NCI-H187 treated with DMSO at 0.1 percent for 48 hours (cell line): ENCODE data around the gene GALNT10.

Experiments used
- DNase-seq: peaks from one replicate; lab custom pipeline; 2025; lab: John Stamatoyannopoulos, UW

The GALNT10 gene

DNA sequence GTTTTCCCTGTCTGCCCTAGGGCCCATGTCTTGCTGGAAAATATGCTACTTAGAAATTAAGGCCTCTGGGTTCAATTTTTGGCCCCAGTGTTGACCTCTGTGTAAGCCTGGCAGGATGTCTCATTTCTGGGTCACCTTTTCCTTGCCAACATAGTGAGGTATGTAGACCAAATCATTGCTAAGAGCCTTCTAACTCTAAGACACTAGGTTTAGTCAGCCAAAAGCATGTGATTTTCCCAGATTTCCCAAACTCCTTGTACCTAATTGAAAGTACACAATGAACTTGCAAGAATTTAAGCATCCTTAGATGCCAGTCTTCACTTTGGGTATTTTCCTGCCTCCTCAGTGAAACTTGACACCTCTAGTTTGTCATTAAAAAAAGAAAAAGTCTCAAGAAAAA lies 77.0 kb downstream of the GALNT10 start:
- no peak for DNase-seq

DNA sequence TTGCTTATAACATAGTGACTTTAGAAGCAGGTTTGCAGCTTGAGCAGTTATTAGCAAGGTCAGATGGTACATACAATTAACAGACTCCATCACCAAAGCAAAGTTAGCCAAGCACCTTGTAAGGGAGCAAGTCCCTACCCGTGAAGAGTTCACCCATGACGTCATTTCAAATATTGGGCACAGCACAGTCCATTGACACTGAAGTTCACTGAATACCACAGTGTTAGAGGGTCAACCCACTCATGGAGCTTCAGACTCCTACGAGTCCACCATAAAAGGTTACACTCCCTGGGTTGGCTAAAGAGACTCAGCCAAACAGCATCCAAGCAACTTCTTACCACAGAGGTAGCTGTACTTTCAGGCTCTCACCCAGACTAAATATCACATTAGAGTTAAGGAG lies 77.5 kb downstream of the GALNT10 start:
- DNase-seq: no peak

DNA sequence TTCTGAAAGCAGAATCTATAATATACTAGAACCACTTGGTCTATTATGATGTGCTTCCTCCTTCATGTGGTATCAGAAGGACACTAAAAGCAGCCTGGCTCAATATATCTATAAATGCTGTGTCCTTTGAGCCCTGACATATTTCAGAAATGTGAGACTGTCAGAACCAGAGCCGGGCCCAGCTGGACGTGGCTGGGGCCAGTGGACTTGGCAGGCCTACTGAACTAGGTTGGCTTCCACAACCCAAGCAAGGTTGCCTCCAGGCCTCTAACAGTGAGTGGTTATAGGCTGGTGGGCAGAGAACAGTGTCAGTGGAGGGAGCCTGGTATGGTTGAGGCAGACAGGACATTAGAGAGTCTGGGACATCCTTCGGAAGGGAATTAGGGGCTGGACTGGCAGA lies 78.9 kb downstream of the GALNT10 start:
- no peak for DNase-seq

DNA sequence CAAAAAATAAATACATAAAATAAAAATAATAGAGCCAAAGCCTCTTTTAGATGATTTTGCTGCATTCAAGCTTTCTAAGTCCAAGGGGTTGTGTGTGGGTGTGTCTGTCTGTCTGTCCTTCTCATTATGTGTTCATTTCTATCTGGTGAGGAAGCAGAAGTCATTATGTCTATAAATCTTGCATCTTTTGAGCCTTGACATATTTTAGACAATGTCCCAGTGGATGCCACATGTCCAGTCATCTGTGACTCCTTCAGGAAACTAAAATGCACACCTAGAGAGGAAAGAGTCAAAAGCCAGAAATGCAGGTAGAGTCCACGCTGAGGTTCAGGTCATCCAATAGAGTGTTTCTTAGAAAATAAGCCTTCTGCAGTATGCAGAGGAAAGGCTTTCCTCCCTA lies 80.9 kb downstream of the GALNT10 start:
- no peak for DNase-seq

DNA sequence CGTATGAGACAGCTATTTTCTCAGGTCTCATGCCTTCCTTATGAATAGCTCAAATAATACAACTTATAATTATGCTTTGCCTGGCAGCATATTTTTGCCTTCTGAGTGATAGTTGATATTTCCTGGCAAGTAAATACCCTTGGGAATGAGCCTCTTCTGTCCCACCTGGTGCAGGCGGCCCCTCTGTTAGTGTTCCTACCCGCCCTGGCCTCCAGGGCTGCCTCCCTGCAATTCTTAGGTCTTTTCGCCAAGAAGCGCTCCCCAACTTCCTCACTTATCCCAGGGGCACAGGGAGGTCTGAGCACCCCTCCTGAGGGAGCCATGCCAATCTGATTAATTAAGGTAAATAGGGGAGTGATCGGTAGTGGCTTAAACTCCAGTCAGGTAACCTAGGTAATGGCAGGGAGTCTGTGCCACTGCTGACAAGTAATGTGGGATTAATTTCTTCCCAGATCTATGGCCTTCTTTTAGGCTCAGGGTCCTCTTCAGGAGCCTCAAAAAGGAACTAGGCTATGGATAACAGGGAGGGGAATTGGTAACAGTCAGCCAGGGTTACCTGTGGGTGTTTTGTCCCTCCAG lies 81.5 kb downstream of the GALNT10 start:
- no peak for DNase-seq

DNA sequence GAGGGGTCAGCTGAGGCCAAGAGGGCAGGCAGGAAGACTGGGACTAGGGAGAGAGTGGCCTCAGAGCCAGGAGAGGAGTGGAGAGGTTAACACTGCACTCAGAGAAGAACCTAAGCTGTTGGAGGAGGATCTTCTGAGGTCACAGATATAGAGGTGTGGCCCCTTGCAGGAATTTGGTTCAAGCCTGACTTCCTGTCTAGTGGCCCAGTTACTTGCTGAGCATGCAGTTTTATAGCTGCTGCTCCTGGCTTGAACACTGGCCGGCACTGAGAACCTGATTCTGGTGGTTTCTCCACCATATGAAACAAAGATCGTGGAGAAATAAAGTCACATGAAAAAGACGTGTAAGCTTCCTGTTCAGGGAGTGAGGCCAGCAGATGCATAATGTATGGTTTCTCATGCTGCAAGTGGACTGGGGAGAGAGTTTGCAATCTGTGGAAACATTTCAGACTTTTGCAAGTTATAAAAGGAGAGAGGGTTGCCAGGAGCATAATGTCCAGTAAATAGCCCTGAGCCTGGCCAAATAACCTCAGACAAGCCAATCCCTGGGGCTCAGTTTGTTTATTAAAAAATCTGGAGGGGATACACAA lies 82.6 kb downstream of the GALNT10 start:
- DNase-seq: no peak

DNA sequence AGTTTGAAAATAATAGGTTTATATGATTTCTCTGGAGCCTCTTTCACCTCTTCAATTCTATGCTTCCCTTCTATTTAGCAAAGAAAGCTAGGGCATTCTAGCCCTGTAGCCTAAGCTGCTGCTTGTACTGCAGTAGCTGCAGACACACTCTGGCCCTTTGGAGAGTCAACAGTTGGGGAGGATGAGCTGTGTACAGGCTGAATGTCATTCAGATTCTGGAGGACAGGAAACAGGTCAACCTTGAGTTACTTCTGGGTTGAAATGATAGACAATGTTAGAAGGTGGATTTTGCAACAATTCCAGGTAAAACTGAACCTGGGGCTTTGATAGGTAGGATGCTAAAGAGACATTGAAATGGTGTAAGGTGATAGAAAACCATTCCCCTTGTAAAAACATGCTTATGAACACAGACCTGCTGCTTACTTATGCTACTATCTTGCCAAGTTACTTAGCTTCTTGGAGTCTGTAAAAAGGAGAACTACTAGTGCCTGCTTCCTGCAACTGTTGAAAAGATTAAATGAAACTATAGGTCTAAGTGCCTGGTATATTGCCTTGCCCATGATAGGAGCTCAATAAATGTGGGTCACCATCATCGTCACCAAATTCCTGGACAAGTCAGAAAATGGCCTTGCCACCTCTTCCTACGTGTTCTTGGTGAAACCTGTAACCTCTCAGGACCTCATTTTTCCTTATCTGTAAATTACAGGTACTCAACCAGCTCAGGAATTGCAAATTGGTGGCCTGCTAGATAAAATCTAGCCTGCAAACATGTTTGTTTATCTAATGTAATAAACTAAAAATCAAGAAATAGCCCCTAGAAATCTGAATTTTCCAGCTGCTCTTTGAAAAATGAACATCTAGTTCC lies 83.7 kb downstream of the GALNT10 start:
- no peak for DNase-seq

DNA sequence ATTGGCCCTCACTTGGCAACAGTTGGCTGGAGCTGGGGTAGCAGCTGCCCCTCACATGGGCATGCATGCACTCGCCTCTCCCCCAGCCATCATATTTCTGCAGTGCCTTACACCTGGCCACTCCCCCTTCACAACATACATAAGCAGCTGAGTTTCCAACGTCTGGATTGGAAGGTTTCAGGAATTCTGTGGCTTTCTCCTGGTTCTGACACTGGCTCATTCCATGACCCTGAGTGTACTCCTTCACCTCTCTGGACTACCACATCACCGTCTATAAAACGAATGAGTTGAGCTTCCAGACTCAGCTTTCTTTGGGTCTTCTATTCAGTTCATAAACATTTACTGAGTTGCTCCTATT lies 84.3 kb downstream of the GALNT10 start:
- DNase-seq: no peak

DNA sequence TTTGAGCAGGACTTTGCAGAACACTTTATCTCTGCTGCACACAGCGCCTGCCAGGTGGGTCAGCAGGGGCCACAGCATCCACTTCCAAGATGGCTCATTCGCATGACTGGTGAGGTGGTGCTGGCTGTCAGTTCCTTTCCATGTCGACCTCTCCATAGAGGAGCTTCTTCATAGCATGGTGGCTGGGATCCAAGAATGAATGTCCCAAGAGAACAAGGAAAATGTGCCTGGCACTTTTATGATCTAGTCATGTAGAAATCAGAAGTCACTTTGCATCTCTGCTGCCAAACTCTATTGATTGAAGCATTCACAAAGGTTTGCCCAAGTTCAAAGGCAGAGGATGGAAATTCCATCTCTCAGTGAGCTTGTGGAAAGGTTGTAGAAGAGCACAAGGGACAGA lies 85.0 kb downstream of the GALNT10 start:
- no peak for DNase-seq

DNA sequence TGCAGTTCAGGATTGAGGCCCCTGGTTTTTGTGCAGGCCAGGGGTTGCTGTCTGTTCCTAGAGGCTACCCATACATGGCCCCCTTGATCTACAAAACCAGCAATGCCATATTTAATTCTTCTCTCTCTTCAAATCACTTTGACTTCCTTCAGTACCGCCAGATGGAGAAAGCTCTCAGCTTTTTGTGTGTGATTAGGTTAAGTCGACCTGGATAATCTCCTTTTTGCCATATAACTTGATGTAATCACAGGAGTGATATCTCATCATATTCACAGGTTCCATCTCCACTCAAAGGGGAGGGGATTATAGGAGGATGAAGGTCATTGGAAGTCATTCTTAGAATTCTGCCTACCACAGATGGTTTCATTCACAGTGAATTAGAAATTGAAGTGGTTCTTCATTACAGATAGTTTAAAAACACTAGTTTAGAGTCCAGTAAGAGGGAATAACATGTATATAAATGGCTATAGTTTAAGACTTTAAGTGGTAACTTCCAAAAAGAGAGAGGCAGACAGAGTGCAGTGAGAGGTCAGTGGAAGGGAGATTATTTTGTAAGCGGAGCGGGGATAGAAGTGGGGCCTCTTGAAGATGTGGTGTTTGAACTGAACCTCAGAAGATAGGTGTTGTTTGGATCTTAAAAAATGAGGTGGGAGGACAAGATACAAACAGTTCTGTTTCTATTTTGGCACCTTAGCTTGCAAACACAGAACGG lies 85.9 kb downstream of the GALNT10 start:
- DNase-seq: no peak

DNA sequence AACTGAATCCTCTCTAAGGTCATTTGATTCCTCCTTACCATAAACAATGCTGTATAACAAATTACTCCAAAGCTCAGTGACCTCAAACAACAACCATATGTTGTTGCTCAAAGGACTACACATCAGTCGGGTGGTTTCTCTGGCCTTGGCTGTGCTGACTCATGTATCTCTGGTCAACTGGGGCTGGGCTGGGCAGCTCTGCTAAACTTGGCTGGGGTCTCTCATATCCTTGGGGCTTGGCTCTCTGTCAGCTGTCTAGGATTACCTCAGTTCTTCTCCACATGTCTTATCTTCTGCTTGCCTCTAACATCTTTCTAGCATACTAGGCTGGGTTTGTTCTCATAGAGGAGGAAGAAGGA lies 86.4 kb downstream of the GALNT10 start:
- no peak for DNase-seq

DNA sequence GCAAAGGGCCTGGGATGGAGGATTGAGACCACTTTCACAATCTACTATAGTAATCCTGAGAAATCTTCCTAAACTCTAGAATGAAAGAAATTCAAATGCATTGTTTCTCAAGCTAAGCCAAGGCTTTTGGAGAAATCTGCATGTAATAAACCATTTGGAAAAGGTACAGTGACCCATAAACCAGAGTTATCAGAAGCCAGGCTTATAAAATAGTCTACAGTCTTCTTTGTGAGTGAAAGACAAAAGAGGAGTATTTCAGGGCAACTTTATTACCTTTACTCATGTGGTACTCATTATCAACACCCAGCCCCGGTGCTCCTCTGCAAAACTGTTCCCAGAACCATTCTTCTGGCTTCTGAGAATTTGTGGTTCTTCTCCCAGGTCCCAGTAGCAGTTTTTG lies 87.0 kb downstream of the GALNT10 start:
- no peak for DNase-seq

DNA sequence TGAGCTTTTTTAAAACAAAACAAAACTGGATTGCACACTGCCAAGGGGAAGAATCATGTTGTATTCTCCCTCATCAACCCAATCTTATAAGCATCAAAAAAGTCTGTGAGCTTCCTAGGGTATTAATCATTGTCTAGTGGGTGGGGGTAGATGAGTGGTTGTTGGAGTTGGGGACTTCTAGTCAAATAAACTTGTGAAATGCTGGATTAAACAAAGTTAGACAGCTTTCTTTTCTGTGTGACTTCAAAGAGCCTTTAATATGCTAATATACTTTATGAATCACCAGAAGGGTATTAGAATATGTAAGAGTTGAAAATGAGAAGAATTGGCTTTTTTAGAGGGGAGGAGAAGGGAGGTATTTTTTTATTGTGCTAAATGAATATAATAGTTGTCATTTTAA lies 87.7 kb downstream of the GALNT10 start:
- no peak for DNase-seq

DNA sequence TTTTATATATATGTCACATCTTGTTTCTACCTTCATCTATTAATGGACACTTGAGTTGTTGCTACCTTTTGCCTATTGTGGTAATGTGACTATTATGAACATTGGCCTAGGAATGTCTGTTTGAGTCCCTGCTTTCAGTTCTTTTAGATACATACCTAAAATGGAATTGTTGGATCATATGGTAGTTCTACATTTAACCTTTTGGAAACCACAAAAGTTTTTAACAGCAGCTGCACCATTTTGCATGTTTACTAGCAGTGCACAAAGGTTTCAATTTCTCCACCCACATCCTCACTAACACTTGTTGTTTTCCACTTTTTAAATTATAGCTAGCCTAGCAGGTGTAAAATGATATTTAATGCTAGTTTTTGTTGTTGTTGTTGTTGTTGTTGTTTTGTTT lies 88.4 kb downstream of the GALNT10 start:
- no peak for DNase-seq

DNA sequence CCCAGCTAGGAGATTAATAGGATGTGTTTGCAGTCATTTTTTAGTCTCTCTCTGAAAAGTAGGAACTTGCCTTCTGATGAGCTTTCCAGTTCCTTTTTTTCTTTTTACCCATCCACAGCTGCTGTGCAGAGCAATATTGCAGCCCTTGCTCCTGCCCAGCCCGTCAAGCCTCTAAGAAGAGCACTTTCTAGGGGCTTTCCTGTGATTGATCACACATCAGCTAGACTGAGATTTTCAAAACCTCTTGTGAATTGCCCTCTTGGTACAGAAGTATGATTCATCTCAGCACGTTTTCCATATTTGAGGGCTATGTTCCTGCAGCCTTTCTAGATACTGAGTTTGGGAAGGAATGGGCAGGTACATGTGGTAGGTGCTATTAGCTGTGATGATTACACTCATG lies 93.9 kb downstream of the GALNT10 start:
- DNase-seq: no peak

DNA sequence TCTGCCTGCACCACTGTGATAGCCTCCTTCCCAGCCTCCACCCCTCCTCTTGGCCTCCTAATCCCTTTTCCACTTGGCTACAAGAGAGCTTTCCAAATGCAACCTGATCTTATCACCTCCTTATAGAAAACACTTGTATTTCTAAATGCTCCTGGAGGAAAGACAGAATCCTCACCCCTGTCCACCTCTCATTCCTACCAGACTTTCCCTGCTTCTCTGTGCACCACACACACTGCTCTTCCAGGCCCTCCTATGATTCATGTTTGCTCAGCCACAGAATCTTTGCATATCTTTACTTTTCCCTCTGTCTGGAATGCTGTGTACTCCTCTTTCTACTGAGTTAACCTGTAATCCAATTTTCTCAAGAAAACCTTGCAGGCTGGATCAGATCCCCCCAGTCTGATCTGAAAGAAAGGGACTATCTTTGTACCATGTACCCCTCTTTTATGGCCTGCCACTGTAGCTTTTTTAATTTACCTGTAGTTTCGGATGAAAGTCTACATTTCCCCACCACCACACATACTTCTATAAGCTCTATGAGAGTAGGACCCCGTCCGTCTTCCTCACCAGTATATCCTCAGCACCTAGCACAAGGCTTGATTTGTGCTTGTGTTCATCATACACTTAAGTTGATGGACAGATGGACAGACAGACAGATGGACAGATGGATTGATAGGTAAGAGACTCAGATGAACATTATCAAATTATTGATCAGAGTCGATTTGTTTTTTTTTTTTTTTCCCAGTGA lies 95.3 kb downstream of the GALNT10 start:
- no peak for DNase-seq

DNA sequence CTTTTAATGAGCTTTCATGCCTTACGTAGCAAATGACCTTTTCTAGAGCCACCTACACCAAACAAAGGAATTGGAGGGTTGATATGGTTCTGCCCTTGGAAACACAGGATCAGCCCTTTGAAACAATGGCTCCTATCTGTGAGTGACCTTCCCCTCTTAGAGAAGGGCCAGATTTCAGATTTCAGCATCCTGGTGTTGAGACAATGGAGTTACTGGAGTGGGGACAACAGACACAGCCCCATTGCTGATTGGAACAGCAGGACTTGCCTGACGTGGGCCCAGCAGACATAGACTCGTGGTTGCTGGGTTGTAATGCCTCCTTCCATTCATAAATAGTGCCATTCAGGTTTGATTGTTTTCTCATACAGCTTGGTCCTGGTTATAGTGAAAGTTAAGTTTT lies 96.0 kb downstream of the GALNT10 start:
- DNase-seq: no peak

DNA sequence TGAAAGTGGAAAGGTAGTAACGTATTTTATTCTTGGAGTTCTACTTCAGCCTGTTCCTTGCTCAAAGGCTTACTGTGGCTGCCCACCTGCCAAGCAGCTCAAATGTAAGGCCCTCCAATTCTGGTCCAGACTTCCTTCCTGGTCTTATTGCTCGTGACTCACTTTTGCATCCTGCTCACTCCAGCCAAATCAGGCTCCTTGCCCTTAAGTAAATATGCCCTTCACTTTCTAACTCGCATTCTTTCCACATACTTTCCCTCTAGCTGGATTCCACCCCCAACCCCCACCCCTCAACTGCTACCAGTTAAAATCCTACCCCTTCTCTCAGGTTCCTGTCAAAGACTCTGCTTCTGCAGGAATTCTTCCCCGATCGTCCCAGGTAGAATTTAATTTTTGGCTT lies 96.6 kb downstream of the GALNT10 start:
- DNase-seq: no peak

DNA sequence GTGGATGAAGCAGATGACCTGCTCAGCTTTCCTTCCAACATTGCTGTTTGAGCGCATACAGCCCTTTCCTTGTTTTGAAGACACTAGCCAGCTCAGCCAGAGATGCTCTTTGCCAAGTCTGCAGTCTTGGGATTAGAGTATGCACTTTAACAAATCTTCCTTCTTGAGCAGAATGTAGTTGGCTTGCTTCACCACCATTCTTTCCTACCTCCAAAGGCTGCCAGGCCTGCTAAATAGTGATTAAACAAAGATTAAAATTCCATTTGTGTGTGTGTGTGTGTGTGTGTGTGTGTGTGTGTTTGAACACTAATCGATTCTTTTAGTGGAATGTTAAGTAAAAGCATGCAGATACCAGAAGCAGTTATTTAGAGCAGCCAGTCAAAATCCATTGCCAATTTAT lies 97.6 kb downstream of the GALNT10 start:
- no peak for DNase-seq

DNA sequence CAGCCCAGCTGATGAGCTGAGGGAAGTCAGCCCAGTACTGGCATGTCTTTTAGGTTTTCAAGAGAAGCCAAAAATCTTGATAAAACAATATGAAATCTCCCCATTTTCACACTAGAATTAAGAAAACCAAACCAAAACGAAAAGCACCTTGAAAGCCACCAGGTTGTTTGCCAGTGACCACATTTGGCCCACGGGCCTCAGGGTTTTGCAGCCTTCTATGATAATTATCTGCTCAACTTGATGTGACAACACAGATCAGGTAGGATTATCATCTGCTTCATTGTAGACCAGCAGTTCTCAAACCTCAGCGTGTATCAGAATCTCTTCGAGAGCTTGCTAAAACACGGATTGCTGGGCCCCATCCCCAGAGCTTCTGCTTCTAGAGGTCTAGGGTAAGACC lies 101.4 kb downstream of the GALNT10 start:
- DNase-seq: no peak

DNA sequence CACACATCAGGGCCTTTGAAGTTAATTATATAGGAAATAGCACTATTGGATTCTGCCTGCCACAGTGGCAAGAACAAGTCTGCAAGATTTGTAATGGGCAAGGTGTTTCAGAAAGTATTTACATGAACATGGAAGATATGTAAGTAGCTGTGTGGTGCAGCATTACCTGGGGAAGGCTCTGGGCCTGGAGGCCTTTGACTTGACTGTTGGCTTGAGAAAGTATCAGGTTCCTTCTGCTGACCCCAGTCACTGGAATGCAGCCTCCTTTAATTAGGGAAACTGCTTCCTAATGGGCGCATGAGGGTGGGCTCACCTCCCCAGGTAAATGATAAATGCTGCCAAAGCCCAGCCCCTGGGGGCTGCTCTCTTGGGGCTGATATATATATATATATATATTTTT lies 102.7 kb downstream of the GALNT10 start:
- no peak for DNase-seq

DNA sequence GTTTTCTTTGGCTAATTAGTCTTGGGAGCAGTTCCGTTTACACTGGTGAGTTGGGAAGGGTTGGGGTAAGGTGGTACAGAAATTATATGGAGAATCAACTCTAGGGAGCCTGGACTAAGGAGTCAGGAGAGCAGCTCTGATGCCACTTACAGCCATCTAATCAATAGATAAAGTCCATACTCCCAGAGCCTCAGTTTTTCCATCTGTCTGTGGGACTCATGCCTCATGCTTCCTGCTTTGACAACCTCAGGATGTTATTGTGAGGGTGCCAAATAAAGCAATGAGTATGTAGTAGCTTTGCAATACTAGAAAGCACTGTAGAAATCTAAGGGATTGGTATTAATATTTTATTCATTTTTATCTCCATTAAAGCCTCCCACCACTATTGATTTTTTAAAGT lies 105.0 kb downstream of the GALNT10 start:
- DNase-seq: no peak
